HL-60/S4 treated with phorbol 12-myristate 13-acetate at 8.2 ng/mL for 4 days and 3 days (cell line): ENCODE measurements around the gene C19orf73.
"Not testable (repeated sequence)": the region's sequence is repeated elsewhere in the genome, so short reads cannot be mapped to it uniquely, and the experiment has no call there.

Experiments used
- in situ Hi-C: fragments of 300-500 bp; cut with MboI; formaldehyde crosslinking; loops from 2 replicates; pipeline ENCODE4 v1.15.0; 2022; ENCODE audit warnings: low sequenced_read_pairs

C19orf73 gene

DNA sequence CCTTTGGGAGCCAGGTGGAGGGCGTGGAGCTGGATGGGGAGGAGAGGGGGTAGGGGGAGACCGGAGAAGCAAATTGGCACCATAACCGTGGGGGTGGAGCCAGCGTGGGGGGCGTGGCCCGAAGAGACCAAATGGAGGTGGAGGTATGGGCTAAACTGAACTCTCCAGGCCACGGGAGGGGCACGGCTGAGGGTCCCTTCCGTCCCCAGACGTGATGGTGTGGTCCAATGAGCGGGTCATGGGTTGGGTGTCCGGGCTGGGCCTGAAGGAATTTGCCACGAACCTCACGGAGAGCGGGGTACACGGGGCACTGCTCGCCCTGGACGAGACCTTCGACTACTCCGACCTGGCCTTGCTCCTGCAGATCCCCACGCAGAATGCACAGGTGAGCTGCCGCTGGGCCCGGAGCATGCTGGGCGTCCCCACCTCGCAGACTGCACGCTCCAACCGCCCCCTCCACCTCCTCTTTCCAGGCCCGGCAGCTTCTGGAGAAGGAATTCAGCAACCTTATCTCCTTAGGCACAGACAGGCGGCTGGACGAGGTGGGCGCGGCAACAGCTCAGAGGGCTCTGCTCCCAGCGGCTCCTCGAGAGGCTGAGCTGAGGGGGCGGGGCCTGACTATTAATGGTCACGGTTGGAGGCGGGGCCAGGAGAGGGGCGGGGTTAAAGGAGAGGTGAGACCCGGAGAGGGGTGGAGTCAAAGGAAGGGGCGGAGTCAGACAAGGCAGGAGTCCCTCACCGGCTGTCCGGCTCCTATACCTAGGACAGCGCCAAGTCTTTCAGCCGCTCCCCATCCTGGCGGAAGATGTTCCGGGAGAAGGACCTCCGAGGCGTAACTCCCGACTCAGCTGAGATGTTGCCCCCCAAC lies 30.1 kb upstream of the C19orf73 start:
- in situ Hi-C loops = no loop called here

DNA sequence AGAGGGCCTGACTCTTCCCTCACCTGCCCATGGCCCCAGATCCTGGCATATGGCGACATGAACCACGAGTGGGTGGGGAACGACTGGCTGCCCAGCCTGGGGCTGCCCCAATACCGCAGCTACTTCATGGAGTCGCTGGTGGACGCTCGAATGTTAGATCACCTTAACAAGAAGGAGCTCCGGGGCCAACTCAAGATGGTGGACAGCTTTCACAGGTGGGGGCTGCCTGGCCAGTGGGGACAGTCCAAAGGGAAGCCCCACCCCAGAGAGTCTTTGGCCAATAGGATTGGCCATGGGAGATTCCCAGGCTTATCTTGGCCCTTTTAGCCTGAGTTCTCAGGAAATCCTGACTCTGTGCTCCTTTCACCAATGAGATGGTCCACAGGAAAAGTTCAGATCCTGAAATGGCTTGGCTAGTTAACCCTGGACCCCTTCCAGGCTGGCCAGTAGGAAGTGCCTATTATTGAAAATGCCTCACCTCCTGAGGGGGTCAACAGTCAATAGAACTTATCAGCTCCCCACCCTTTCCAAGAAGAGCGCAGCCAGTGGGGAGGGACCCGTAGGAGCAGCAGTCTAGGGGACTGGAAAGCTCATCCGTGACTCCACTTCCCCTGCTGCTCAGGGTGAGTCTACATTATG lies 29.2 kb upstream of the C19orf73 start:
- in situ Hi-C loops = no loop called here

DNA sequence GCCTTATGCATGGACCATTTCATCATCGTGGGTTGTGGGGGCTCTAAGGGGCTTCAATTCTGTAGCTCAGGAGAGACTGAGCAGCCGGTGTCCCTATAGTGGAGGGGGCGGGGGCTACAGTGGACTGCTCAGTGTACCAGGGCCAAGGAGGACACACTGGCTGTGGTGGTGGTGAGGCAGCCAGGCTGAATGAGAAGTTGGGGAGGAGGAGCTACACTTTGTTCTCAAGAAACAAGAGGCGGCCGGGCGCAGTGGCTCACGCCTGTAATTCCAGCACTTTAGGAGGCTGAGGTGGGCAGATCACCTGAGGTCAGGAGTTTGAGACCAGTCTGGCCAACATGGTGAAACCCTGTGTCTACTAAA lies 27.4 kb upstream of the C19orf73 start:
- in situ Hi-C loops = not testable (repeated sequence)

DNA sequence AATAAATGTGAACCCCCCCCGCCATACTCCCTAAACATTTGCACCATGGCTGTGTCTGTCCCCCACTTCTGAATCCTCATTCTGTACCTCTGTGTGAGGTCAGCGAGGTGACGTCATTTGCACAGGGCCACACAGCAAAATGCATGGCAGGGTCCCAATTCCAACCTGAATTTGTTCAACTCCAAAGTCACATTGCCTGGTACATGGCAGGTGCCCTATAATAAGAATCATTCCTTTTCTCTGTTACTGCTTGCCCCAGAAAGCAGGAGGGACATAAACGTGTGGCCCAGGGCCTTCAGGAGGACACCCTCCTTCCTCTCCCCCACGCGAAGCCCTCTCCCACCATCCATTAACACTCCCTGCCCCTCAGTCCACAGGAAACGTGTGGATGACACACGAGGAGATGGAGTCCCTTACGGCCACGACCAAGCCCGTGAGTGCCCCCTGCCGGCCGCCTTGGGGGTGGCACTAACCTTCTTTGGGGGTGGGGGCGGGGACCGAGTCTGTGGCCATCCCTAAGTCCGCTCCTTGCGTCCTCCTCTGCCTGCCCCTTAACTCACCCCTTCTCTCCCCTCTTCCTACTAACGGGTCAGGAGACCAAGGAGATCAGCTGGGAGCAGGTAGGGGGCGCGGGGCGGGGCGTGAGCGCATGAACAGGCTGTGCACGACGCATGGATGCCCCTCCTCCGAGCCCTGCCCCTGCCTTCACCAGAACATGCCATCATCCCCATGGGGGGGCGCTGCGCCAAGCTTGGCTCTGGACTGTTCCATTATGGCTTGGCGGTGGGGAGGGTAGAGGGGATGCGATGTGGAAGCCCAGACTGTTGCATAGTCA lies 26.8 kb upstream of the C19orf73 start:
- in situ Hi-C loops = no loop called here

DNA sequence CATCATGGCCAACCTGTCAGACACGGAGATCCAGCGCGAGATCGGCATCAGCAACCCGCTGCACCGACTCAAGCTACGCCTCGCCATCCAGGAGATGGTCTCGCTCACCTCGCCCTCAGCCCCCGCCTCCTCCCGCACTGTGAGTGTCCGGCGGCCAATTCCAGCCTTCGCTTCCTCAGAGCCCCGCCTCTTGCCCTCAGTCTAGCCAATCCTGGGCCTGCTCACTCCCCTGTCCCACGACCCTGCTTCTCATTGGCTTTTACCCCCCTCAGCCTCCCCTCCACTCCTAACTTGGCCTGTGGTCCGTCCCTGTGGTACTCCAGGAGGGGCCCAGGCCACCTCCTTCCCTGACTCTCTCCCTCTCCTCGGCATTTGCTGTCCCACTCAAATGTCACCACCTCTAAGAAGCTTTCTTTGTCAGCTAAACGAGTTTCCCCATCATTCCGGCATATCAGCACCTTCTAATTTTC lies 24.0 kb upstream of the C19orf73 start:
- in situ Hi-C loops = no loop called here

DNA sequence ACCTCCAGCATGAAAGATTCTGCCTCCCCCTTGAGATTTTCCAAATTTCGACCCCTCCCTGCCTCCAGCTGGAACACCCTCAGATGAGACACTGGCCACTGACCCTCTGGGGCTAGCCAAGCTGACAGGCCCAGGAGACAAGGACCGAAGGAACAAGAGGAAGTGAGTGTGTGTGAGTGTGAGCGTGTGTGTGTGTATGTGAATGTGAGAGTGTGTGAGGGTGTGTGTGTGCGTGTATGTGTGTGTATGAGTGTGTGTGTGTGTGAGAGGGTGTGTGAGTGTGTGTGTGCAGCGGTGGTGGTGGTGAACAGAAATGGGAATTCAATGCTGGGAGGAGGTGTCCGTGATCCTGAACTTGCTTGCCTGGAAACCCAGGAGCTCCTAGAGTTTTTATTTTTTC lies 22.4 kb upstream of the C19orf73 start:
- in situ Hi-C loops = no loop called here

DNA sequence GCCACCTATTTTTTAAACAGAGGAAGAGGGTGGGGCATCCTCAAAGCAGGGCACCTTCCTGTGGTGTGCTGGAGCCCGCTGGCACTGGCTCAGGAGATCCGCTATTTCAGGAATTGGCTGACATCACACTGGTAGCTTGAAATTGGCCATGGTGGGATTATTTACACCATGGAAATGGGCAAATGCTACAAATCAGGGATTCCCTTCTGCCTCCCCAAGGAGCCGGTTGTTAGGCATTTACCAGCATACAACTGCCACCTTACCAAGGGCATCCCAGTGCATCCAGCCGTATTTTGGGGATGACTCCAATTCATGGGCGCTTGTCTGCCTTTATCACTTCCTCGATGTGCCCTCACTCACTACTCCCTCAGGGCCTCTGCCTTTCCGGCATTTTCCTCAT lies 22.0 kb upstream of the C19orf73 start:
- in situ Hi-C loops = no loop called here

DNA sequence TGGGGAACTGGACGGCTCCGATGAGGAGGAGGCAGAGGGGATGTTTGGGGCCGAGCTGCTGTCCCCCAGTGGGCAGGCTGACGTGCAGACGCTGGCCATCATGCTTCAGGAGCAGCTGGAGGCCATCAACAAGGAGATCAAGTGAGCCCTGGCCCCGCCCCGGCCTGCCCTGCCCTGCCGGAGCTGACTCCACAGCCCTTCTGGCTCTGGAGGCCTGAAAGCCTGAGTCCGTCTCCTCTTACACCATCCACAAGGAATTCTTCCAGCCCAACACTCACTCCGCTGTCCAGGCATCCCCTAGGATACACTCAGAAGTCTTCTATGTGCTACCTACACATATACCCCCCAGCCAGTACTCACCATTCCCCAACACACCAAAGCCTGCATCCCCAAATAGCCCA lies 17.8 kb upstream of the C19orf73 start:
- in situ Hi-C loops = no loop called here

DNA sequence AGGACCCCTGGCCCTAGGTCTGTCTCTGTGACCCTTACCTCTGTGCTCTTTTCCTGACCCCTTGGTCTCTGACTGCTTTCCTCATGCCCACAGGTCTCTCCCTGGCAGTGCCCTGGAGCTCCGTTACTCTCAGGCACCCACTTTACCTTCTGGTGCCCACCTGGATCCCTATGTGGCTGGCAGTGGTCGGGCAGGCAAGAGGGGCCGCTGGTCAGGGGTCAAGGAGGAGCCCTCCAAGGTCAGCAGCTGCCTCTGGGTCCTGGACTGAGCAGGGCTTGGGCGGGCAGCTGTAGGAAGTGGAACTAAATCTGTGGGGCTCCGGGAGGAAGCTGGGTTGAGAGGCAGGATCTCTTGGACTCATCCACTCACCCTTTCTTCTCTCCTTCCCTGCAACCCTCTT lies 16.7 kb upstream of the C19orf73 start:
- in situ Hi-C loops = no loop called here

DNA sequence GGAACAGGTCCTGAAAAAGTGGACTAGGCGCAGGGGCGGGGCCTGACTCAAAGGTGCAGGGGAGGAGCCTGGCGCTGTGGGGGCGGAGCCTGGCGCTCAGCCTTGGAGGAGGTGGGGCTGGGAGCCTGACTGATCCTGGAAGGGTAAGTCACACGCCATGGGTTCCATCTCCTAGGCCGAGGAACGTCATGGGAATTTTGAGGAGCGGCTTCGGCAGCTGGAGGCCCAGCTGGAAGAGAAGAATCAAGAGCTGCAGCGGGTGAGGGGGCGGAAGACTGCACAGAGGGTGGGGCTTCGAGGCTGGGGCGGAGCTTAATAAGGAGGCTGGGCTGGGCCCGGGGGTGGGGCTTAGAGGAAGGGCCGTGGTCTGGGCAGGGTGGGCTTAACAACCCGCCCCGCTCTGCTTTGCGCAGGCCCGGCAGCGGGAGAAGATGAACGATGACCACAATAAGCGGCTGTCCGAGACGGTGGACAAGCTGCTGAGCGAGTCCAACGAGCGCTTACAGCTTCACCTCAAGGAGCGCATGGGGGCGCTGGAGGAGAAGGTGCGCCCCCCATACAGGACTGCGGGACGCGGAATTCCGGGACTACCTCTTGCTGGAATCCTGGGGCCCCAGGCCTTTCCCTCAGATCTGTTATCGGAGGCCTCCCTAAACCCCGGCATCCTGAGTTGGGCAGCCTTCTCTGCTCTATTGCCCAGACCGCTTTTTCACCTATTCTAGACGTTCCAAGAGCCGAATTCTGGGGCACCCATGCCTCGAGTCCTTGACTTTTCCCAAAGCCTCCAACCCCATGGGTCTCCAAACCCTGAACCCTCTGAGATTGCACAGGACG lies 14.9 kb upstream of the C19orf73 start:
- in situ Hi-C loops = no loop called here

DNA sequence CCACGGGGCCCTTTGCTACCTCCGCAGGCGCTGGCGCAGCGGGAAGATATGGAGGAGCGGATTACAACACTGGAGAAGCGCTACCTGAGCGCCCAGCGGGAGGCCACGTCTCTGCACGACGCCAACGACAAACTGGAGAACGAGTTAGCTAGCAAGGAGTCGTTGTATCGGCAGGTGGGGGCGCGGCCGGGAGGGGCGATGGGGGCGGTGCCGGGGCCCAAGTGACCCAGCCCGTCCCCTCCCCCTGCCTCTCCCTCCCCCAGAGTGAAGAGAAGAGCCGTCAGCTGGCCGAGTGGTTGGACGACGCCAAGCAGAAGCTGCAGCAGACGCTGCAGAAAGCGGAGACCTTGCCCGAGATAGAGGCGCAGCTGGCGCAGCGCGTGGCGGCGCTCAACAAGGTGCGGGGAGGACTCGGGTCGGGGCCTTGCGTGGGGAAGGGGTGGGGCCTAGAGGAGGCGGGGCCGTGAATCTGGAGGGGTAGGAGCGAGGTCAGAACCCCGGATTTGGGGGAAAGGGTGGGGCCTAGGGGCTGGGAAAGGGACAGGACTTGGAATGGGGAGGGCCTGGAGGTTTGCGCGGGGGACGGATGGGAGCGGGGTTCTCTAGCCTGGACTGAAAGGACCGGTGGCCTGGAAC lies 14.1 kb upstream of the C19orf73 start:
- in situ Hi-C loops = no loop called here

DNA sequence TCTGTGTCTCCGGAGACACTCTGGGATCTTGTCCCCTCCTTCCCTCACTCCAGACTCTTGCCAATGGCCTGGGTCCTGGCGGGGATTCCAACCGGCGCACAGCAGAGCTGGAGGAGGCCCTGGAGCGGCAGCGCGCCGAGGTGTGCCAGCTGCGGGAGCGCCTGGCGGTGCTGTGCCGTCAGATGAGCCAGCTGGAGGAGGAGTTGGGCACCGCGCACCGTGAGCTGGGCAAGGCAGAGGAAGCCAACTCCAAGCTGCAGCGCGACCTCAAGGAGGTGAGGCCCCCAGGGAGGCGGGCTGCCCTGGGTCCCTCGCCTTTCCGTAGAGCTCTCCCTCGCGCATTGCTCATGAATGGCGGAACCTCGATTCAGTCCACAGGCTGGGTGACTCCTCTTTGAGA lies 11.4 kb upstream of the C19orf73 start:
- in situ Hi-C loops = no loop called here

DNA sequence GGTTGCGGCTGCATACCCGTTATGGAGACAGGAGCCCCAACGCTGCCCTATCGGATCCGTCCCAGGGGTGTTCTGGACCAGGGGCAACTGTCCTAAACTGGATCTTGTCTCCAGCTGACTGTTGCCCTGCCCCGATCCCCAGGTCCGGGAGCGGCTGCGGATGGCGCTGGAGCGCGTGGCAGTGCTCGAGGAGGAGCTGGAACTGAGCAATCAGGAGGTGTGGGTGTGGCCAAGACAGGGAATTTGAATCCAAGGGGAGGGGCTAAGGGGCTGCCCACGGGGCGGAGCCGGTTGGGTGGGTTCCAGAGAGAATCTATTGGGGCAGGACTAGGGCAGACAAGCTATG lies 10.3 kb upstream of the C19orf73 start:
- in situ Hi-C loops = no loop called here

DNA sequence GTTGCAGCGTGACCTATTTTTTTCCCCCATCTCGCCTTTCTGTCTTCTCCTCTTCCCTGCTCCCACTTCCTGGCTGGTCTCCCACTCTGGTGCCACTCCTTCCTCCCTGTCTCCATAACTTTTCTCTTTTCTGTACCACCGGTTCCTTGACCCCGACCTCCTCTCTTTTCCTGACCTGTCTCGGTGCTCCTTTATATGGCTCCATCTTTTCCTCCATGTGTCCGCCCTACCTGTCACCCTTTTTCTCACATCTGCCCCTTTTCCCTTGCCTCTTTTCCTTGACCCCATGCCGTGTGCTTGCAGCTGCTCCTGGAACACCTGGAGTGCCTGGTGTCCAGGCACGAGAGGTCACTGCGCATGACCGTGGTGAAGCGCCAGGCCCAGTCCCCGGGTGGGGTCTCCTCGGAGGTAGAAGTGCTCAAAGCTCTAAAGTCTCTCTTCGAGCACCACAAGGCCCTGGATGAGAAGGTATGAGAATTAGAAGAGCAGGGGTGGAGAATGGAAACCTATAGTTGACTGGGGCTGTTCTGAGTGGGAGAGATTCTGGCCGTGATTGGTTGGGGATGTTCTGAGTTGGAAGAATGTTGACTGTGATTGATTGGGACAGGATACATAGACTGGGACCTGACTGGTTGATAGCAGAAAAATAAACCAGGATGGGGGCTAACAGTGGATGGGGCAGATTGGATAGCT lies 9.7 kb upstream of the C19orf73 start:
- in situ Hi-C loops = no loop called here

DNA sequence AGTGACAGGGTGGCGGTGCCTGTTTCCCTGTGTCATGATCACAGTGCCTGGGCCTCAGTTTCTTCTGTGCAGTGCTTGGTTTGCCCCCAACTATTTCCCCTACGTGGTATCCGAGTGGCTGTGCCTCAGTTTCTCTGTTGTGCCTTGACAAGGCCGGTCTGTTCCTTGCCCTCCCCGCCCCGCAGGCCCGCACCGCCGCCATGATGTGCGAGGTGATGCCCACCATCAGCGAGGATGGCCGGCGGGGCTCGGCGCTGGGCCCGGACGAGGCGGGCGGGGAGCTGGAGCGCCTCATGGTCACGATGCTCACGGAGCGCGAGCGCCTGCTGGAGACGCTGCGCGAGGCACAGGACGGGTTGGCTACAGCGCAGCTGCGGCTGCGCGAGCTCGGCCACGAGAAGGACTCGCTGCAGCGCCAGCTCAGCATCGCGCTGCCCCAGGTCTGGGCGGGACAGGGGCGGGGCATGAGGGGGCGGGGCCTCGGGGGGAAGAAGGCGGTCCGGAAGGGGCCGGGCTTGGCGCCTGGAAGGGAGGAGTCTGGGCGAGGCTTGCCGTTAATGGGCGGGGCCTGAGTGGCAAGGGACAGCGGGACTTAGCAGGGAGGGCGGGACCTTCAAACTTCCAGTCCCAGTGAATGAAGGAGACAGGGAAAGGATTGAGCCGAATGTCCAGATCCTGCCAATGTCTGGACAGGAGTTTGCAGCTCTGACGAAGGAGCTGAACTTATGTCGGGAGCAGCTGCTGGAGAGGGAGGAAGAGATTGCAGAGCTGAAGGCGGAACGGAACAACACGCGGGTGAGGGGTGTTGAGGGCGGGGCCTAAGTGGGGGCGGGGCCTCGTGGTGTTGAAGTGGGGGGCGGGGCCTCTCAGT lies 9.0 kb upstream of the C19orf73 start:
- in situ Hi-C loops = no loop called here

DNA sequence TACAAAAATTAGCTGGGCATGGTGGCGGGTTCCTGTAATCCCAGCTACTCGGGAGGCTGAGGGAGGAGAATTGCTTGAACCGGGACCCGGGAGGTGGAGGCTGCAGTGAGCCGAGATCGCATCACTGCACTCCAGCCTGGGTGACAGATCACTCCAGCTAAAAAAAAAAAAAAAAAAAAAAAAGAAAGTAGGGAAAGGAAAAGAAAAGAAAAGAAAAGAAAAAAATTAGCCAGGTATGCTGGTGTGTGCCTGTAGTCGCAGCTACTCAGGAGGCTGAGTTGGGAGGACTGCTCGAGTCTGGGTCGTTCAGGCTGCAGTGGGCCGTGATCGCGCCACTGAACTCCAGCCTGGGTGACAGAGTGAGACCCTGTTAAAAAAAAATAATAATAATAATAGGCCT lies 8.3 kb upstream of the C19orf73 start:
- in situ Hi-C loops = not testable (repeated sequence)

DNA sequence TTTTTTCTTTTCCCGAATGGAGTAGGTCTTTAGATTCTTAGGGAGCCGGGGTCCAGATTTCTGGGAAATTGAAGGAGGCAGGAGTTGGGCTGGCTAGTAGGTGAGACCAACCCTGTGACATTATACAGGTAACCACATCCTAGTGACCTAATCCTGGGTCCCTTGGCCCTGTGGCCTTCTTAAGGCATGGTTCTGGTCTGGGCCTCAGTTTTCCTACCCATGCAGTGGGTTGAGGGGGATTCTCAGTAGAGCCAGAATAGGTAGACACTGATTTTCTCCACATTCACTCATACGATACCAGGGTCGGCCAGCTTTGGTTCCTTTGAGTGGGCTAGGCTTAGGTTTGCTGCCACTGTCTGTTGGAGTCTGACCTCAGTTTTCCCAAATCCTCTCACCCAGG lies 7.6 kb upstream of the C19orf73 start:
- in situ Hi-C loops = no loop called here

DNA sequence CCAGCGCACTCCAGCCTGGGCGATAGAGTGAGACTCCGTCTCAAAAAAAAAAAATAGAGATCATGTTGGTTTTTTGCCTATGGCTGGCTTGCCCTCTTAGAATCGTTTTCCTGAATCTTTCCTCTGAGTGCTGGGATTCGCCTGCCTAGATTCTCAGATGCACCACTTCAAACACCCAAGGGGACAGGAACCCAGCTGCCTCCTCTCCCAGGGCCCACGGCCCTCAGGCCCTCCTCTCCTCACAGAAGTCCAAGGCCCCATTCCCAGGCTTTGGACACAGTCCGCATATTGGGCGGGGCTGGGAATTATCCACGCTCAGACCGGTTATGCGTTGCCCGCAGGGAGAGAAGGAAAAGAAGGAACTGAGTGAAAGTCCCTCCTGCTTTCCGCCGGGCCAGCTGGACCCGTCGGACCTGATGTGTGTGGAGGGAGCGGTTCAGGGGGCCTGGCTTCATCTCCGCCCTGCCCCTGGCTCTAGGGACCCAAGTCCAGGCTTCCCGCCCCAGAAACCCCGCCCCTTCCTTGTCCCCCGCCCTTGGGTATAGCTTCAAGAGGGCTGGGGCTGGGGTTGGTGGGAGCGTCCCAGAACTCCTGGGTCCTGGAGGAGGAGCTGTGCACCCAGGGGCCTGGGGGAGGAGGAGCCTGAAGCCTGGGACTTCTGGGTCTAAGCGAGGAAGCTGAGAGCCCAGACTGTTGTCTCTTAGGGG lies 6.2 kb upstream of the C19orf73 start:
- in situ Hi-C loops = no loop called here
